H1 (cell line): ENCODE results near the gene KLHL30. TPM values are rescaled to one million over a fixed set of nuclear protein-coding genes. Genes with fewer than 3 reads are reported as not detected.

ENCODE experiments used
- CHD7 ChIP-seq: fragments of 300-600 bp; sonication (generic); IDR thresholded peaks from 2 replicates; pipeline ENCODE4 v1.7.1; 2012; ENCODE audit warnings: low read length, moderate library complexity, mild to moderate bottlenecking, inconsistent platforms; ENCODE audit not compliant: insufficient replicate concordance
- EP300 ChIP-seq, 2 experiments: IDR thresholded peaks; 1 replicate in 1 of 2; 2 replicates in 1 of 2; pipeline ENCODE4 v1.6.1; 2011 to 2012; ENCODE audit warnings: low read depth in 2 of 2, low read length in 2 of 2, mild to moderate bottlenecking in 2 of 2, borderline replicate concordance in 1 of 2, inconsistent platforms in 1 of 2, moderate library complexity in 1 of 2
- EZH2 ChIP-seq: fragments of 200-600 bp; sonication (generic); IDR thresholded peaks from 2 replicates; pipeline ENCODE4 v1.7.1; 2012; ENCODE audit warnings: low read depth, mild to moderate bottlenecking, moderate library complexity, low read length, inconsistent platforms; ENCODE audit not compliant: severe bottlenecking
- GABPA ChIP-seq: IDR thresholded peaks from 2 replicates; pipeline ENCODE4 v1.6.1; 2011; ENCODE audit warnings: mild to moderate bottlenecking, low read length, moderate library complexity, borderline replicate concordance; ENCODE audit not compliant: insufficient read depth
- HDAC2 ChIP-seq, 2 experiments: fragments of 300-600 bp in 1 of 2; sonication (generic) in 1 of 2; IDR thresholded peaks; 2 replicates each; pipeline ENCODE4 v1.6.1; 2011 to 2012; ENCODE audit warnings: low read depth in 2 of 2, low read length in 2 of 2, mild to moderate bottlenecking in 2 of 2, moderate library complexity in 2 of 2, borderline replicate concordance in 1 of 2, inconsistent platforms in 1 of 2
- KDM1A ChIP-seq: fragments of 200-600, 300-600 bp; sonication (generic); IDR thresholded peaks from 2 replicates; pipeline ENCODE4 v1.7.1; 2016; ENCODE audit warnings: mild to moderate bottlenecking, low read length, borderline replicate concordance
- RAD21 ChIP-seq, 2 experiments: IDR thresholded peaks in 1 of 2; conservative IDR thresholded peaks in 1 of 2; 2 replicates each; pipeline ENCODE4 v1.6.1; 2011; ENCODE audit warnings: low read depth in 2 of 2, low read length in 2 of 2, improper control_type of control experiment in 1 of 2, inconsistent platforms in 1 of 2, mild to moderate bottlenecking in 1 of 2, moderate library complexity in 1 of 2
- SUZ12 ChIP-seq: fragments of 200-600 bp; sonication (generic); IDR thresholded peaks from 2 replicates; pipeline ENCODE4 v1.6.1; 2012; ENCODE audit warnings: mild to moderate bottlenecking, inconsistent platforms, low read length, moderate library complexity, mixed read lengths
- polyA plus RNA-seq, 7 experiments: library from polyadenylated mRNA; depleted of rRNA in 3 of 7; stranded (reverse) in 5 of 7; unstranded in 2 of 7; fragments of >200 nt in 5 of 7; fragments of 200-250 nt in 2 of 7; gene quantifications; 1 replicate in 5 of 7; 2 replicates in 1 of 7; 4 replicates in 1 of 7; pipeline versions ENCODE4 v1.2.1 to v1.2.3, GENCODE V29; 2011 to 2013; ENCODE audit warnings: missing spikeins in 2 of 7, mixed read lengths in 2 of 7
- total RNA-seq: library from RNA; stranded (reverse); fragmentation: NEBNext Ultra II Directional; extraction: Animal tissue kit (Norgen Biotek cat#: 25700); gene quantifications from 2 replicates; pipeline ENCODE4 v1.2.1, GENCODE V29; 2021

Gene KLHL30
- total and polyA plus RNA-seq, 2 of the 8 experiments (the other 6 are each of a cell fraction or from before 2014, with no cell fraction given), result not detected

GRCh38 chr2:238120463-238121298 lies 17.8 kb upstream of the KLHL30 start (continued):
- no peak for TF ChIP-seq CHD7
- TF ChIP-seq EP300 (IDR thresholded peaks at IDR 0.05; ENCODE audit: borderline replicate concordance in 1 of 2, low read depth in 2 of 2, low read length in 2 of 2), result no peak
- TF ChIP-seq KDM1A, result no peak
- no peak for TF ChIP-seq EZH2
- 0 out of 2 replicates have a peak, but pooled peaks have one; percentile 10 for TF ChIP-seq GABPA
- TF ChIP-seq RAD21 (IDR thresholded peaks at IDR 0.05 in 1 of 2, conservative IDR thresholded peaks at IDR 0.05 in 1 of 2; ENCODE audit: low read depth in 2 of 2, low read length in 2 of 2), result peak; percentile 24 to 50; a peak in 3 of 4 replicates
- TF ChIP-seq HDAC2 (IDR thresholded peaks at IDR 0.05; ENCODE audit: borderline replicate concordance in 1 of 2, low read depth in 2 of 2, low read length in 2 of 2), result no peak
- TF ChIP-seq SUZ12, result no peak
